Natural killer cell treated with Interleukin-12 subunit alpha and Interleukin-12 subunit beta and Interleukin-15 and Interleukin-18, amount 100 ng/mL, for 72 hours (primary cell): Measurements from ENCODE around the gene KLHL2. TPM values are rescaled to one million over a fixed set of nuclear protein-coding genes. Genes with fewer than 3 reads are reported as not detected.

Source experiments
- total RNA-seq, 2 donors: library from RNA; stranded (reverse); gene quantifications; one replicate each; pipeline ENCODE4 v1.2.3, GENCODE V29; 2022

The KLHL2 gene
- total RNA-seq, 2 donors from 2014 or later, result 53.7 to 80.1 TPM

Other genes with a start within 250 kb of the KLHL2 start
- gene TRIM61, start 229.9 kb upstream of the KLHL2 start, total RNA-seq, result 1 to 10 TPM; 3.6 to 4.6 TPM
- gene TRIM60, start 175.6 kb upstream of the KLHL2 start, total RNA-seq, result not detected
- not detected for gene TRIM75, start 153.7 kb upstream of the KLHL2 start, total RNA-seq
- 10 to 100 TPM; 12.2 to 15.5 TPM for gene TMEM192, start 94.7 kb upstream of the KLHL2 start, total RNA-seq
- 10 to 100 TPM; 59.1 to 60.2 TPM for gene MSMO1, start 120.1 kb downstream of the KLHL2 start, total RNA-seq
- gene CPE, start 171.4 kb downstream of the KLHL2 start, total RNA-seq, result not detected